OCI-LY7 (cell line): ENCODE results near the gene RBM25. TPM values are rescaled to one million over a fixed set of nuclear protein-coding genes. Genes with fewer than 3 reads are reported as not detected.

Source experiments
- BruUV-seq: library from RNA; stranded (reverse); fragments of 400-500 nt; replicated peaks from 2 replicates; lab custom pipeline; 2021; lab: Mats Ljungman, UMichigan
- CTCF ChIA-PET: fragments of 300-600 bp; sonication (Branson Sonifier 250); formaldehyde crosslinking; loops from one replicate; lab custom pipeline; 2022; ENCODE audit warnings: antibody characterized with exemption; ENCODE audit not compliant: unreplicated experiment; lab: Charles Lee
- POLR2A ChIA-PET: fragments of 300-600 bp; sonication (Branson Sonifier 250); formaldehyde crosslinking; loops from one replicate; lab custom pipeline; 2022; ENCODE audit warnings: antibody characterized with exemption; lab: Charles Lee
- DNase-seq: peaks from one replicate; pipeline ENCODE4 v3.0.0-alpha.2; 2015; ENCODE audit warnings: low spot score
- H2AFZ ChIP-seq: fragments of 200-600 bp; sonication (generic), shearing (Covaris generic); 2 replicates; pipeline ENCODE4 v1.6.1; 2014; ENCODE audit warnings: mild to moderate bottlenecking, antibody characterized with exemption, low read length, moderate library complexity
- H3K27ac ChIP-seq: fragments of 200-600 bp; sonication (generic); 2 replicates; pipeline ENCODE4 v1.5.1; 2014; ENCODE audit warnings: mixed run types, low read depth, mild to moderate bottlenecking, moderate library complexity, low read length, inconsistent platforms; ENCODE audit not compliant: poor library complexity, severe bottlenecking
- H3K36me3 ChIP-seq: fragments of 200-600 bp; sonication (generic); 2 replicates; pipeline ENCODE4 v1.6.1; 2014; ENCODE audit warnings: mild to moderate bottlenecking, antibody characterized with exemption, low read length, moderate library complexity, mixed read lengths; ENCODE audit not compliant: insufficient read depth
- H3K4me1 ChIP-seq: fragments of 200-600 bp; sonication (generic); 2 replicates; pipeline ENCODE4 v1.5.1; 2014; ENCODE audit warnings: mild to moderate bottlenecking, low read length; ENCODE audit not compliant: insufficient read depth, poor library complexity, severe bottlenecking
- H3K4me2 ChIP-seq: fragments of 200-600 bp; sonication (generic); 2 replicates; pipeline ENCODE4 v1.6.1; 2014; ENCODE audit warnings: mild to moderate bottlenecking, low read length
- H3K4me3 ChIP-seq: fragments of 200-600 bp; sonication (generic); 2 replicates; pipeline ENCODE4 v1.5.1; 2014; ENCODE audit warnings: mild to moderate bottlenecking, low read depth, low read length; ENCODE audit not compliant: poor library complexity, severe bottlenecking
- H3K79me2 ChIP-seq: fragments of 200-600 bp; sonication (generic); 2 replicates; pipeline ENCODE4 v1.6.1; 2016; ENCODE audit warnings: low read depth, mild to moderate bottlenecking, low read length, moderate library complexity, mixed read lengths; ENCODE audit not compliant: insufficient read depth
- H3K9me2 ChIP-seq: fragments of 200-600 bp; sonication (generic); 2 replicates; pipeline ENCODE4 v1.6.1; 2016; ENCODE audit warnings: mild to moderate bottlenecking, low read length, mixed read lengths; ENCODE audit not compliant: insufficient read depth
- H3K9me3 ChIP-seq: fragments of 200-600 bp; sonication (generic); 2 replicates; pipeline ENCODE4 v1.6.1; 2014; ENCODE audit warnings: mild to moderate bottlenecking, mixed run types, low read length, mixed read lengths
- H4K20me1 ChIP-seq: fragments of 200-600 bp; sonication (generic); 2 replicates; pipeline ENCODE4 v1.6.1; 2014; ENCODE audit warnings: mild to moderate bottlenecking, antibody characterized with exemption, low read length, moderate library complexity, mixed read lengths; ENCODE audit not compliant: insufficient read depth
- CTCF ChIP-seq: fragments of 200-600 bp; sonication (generic); conservative IDR thresholded peaks from 2 replicates; pipeline ENCODE4 v1.5.1; 2014; ENCODE audit warnings: mild to moderate bottlenecking, antibody characterized with exemption, low read length, moderate library complexity, mixed read lengths
- EZH2phosphoT487 ChIP-seq: fragments of 200-600 bp; sonication (generic); IDR thresholded peaks from 2 replicates; pipeline ENCODE4 v1.6.1; 2018; ENCODE audit warnings: low read depth, borderline replicate concordance, mild to moderate bottlenecking, mixed run types, antibody characterized with exemption, low read length, moderate library complexity, mixed read lengths
- intact Hi-C: fragments of 100-400 bp; cut with micrococcal nuclease; formaldehyde crosslinking; loops from one replicate; pipeline ENCODE4 v1.10.0; 2022; ENCODE audit not compliant: unreplicated experiment
- total RNA-seq, 2 experiments: library from RNA; depleted of rRNA in 1 of 2; stranded (reverse); fragments of >200 nt in 1 of 2; shearing (Covaris generic) in 1 of 2; gene quantifications; 2 replicates each; pipeline ENCODE4 v1.2.3, GENCODE V29; 2014 to 2022

Gene RBM25
- total RNA-seq, 2 experiments from 2014 or later, result 70.5 to 120 TPM

DNA sequence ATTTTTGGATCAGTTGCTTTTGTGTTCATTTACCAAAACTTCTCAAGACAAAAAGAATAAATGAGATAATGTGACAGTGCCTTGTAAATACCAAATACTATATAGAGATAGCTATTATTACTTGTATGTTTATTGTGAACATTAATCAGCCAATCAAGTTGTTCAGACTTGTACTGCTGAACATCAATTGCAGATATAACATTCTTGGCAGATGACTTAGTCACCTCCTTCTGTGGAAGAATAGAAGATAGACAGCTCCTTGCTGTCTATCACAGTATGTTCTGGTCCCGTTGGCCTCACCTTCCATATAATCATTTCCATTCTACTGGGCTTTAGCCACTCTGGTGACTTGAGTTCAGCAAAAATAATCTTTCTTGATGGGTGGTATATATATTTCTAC lies 108.1 kb downstream of the RBM25 start:
- Histone ChIP-seq H3K79me2 (no peaks in the 10 kb centered on the region), H3K36me3 (peaks cover 29% of the 10 kb centered on the region; the same call in 1 of the 2 replicates), H3K4me3 (no peak overlapping the region), H3K4me1 (no peaks in the 10 kb centered on the region), H3K9me2 (no peaks in the 10 kb centered on the region), H3K4me2 (no peak overlapping the region), H3K27ac (no peak overlapping the region), H2AFZ (no peak overlapping the region), H4K20me1 (no peaks in the 10 kb centered on the region), H3K9me3 (no peaks in the 10 kb centered on the region)
- ChIA-PET POLR2A (no interaction called here), CTCF (no interaction called here)
- no TSS peak for BruUV-seq
- no peak for DNase-seq
- TF ChIP-seq EZH2phosphoT487, result no peak
- TF ChIP-seq CTCF, result no peak
- intact Hi-C loops, result no loop called here

DNA sequence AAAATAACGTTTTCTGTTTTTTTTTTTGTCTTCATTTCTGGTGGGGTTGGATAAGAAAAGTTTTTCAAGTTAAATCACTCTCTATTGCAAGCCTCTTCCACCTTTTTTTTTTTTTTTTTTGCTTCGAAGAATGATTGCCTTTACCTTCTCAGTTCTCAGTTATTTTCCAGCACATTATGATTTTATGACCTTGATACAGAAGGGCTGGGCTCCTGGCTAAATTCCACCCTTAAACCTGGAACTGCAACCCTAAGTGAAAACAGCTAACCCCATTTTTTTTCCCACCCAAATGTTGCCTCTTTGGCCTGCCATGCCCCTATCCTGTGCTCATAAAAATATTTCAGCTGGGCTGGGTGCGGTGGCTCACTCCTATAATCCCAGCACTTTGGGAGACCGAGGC lies 109.4 kb downstream of the RBM25 start:
- H4K20me1 ChIP-seq, result no peaks in the 10 kb centered on the region
- no peak overlapping the region for H2AFZ ChIP-seq
- no peak for DNase-seq
- peaks cover 37% of the 10 kb centered on the region; the same call in 1 of the 2 replicates for H3K36me3 ChIP-seq
- POLR2A ChIA-PET, result interaction anchor here (0.7 kb wide), 1 partner anchor 102 kb away, joined by 5 read pairs; no protein-coding TSS in a partner anchor
- BruUV-seq, result no TSS peak
- H3K4me1 ChIP-seq, result no peaks in the 10 kb centered on the region
- intact Hi-C loops, result no loop called here
- no peaks in the 10 kb centered on the region for H3K79me2 ChIP-seq
- no peaks in the 10 kb centered on the region for H3K9me3 ChIP-seq
- H3K27ac ChIP-seq, result no peak overlapping the region
- H3K4me3 ChIP-seq, result no peak overlapping the region
- TF ChIP-seq CTCF (no peak), EZH2phosphoT487 (no peak)
- no peak overlapping the region for H3K4me2 ChIP-seq
- no peaks in the 10 kb centered on the region for H3K9me2 ChIP-seq
- CTCF ChIA-PET, result no interaction called here

DNA sequence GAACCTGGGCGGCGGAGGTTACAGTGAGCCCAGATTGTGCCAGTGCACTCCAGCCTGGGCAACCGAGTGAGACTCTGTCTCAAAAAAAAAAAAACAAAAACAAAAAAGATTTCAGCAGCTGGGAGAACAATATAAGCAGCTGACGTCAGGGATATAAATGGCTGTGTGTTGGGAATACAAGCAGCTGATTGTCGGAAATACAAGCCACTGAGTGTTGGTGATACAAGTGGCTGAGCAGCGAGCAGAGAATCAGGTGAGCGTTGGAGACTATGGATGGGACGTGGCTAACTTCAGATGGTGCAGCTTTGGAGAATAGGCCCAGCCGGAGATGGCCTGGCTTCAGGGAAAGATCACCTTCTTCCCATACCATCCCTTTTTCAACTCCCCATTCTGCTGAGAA lies 109.9 kb downstream of the RBM25 start:
- ChIA-PET POLR2A (interaction anchor here (0.6 kb wide), 1 partner anchor 401 kb away, joined by 3 read pairs; the partner anchor contains the start of gene ACOT2), CTCF (no interaction called here)
- Histone ChIP-seq H4K20me1 (no peaks in the 10 kb centered on the region), H3K9me2 (no peaks in the 10 kb centered on the region), H3K4me3 (no peak overlapping the region), H3K4me2 (no peak overlapping the region), H3K4me1 (no peaks in the 10 kb centered on the region), H3K27ac (no peak overlapping the region), H3K9me3 (no peaks in the 10 kb centered on the region), H2AFZ (no peak overlapping the region), H3K36me3 (peaks cover 40% of the 10 kb centered on the region; the same call in 1 of the 2 replicates), H3K79me2 (no peaks in the 10 kb centered on the region)
- intact Hi-C loops, result no loop called here
- no peak for DNase-seq
- TF ChIP-seq CTCF (no peak), EZH2phosphoT487 (no peak)
- BruUV-seq, result no TSS peak
